SK-N-SH (cell line): ENCODE measurements around the gene NDUFS8. TPM values are rescaled to one million over a fixed set of nuclear protein-coding genes. Genes with fewer than 3 reads are reported as not detected.
A peak's percentile ranks its signal among the peaks of the same experiment; 100 is the strongest.
"Not testable (repeated sequence)": the region's sequence is repeated elsewhere in the genome, so short reads cannot be mapped to it uniquely, and the experiment has no call there.

Experiments
- CTCF ChIA-PET: fragments of 300-600, 350-600 bp; formaldehyde crosslinking; extraction: SDS; loops from one replicate; lab custom pipeline; 2021; lab: Yijun Ruan, JAX
- POLR2A ChIA-PET: fragments of 350-600 bp; sonication (Branson Sonifier 250); formaldehyde crosslinking; extraction: SDS; loops from one replicate; lab custom pipeline; 2020; ENCODE audit warnings: antibody characterized with exemption, inconsistent platforms; lab: Yijun Ruan, JAX
- DNase-seq: peaks from one replicate; pipeline ENCODE4 v3.0.0; 2012
- H2AFZ ChIP-seq: fragments of 200-600 bp; sonication (generic); 2 replicates; pipeline ENCODE4 v1.8.1; 2016; ENCODE audit warnings: antibody characterized with exemption, mild to moderate bottlenecking, low read depth
- H3F3A ChIP-seq: fragments of 200-600 bp; sonication (generic); replicated peaks from 2 replicates; pipeline ENCODE3; 2016; ENCODE audit warnings: antibody characterized with exemption, mild to moderate bottlenecking; ENCODE audit not compliant: insufficient read depth
- H3K27ac ChIP-seq, 2 experiments: fragments of 200-500 bp in 1 of 2; fragments of 200-600 bp in 1 of 2; sonication (Bioruptor generic) in 1 of 2; sonication (generic), shearing (Covaris generic) in 1 of 2; 2 replicates each; pipeline versions ENCODE4 v1.5.1 to v1.6.1; 2014 to 2016; ENCODE audit warnings: low read depth in 2 of 2, inconsistent platforms in 1 of 2, low read length in 1 of 2, mild to moderate bottlenecking in 1 of 2, mixed read lengths in 1 of 2
- H3K27me3 ChIP-seq: fragments of 200-600 bp; sonication (generic), shearing (Covaris generic); 2 replicates; pipeline ENCODE4 v1.6.1; 2016; ENCODE audit warnings: mixed run types; ENCODE audit not compliant: insufficient read depth
- H3K36me3 ChIP-seq, 2 experiments: fragments of 200-500 bp in 1 of 2; fragments of 200-600 bp in 1 of 2; sonication (Bioruptor generic) in 1 of 2; sonication (generic) in 1 of 2; replicated peaks in 1 of 2; 2 replicates each; pipeline versions ENCODE3 to v1.5.1; 2014 to 2016; ENCODE audit warnings: low read length in 1 of 2, mild to moderate bottlenecking in 1 of 2; ENCODE audit not compliant: insufficient read depth in 2 of 2, control insufficient read depth in 1 of 2
- H3K4me1 ChIP-seq, 2 experiments: fragments of 200-500 bp in 1 of 2; fragments of 200-600 bp in 1 of 2; sonication (Bioruptor generic) in 1 of 2; sonication (generic), shearing (Covaris generic) in 1 of 2; 2 replicates each; pipeline versions ENCODE4 v1.5.1 to v1.6.1; 2014 to 2016; ENCODE audit warnings: low read depth in 1 of 2, low read length in 1 of 2, mixed run types in 1 of 2; ENCODE audit not compliant: insufficient read depth in 2 of 2, control insufficient read depth in 1 of 2
- H3K4me2 ChIP-seq: fragments of 200-600 bp; sonication (generic), shearing (Covaris generic); 2 replicates; pipeline ENCODE4 v1.6.1; 2017; ENCODE audit warnings: mixed run types
- H3K4me3 ChIP-seq, 2 experiments: fragments of 200-500 bp in 1 of 2; fragments of 200-600 bp in 1 of 2; sonication (Bioruptor generic) in 1 of 2; sonication (generic), shearing (Covaris generic) in 1 of 2; 2 replicates each; pipeline versions ENCODE4 v1.5.1 to v1.8.1; 2014 to 2016; ENCODE audit warnings: low read depth in 2 of 2, inconsistent platforms in 1 of 2, low read length in 1 of 2, mild to moderate bottlenecking in 1 of 2, mixed read lengths in 1 of 2, moderate library complexity in 1 of 2
- H3K79me2 ChIP-seq: fragments of 200-600 bp; sonication (generic); 2 replicates; pipeline ENCODE4 v1.8.1; 2017; ENCODE audit warnings: mild to moderate bottlenecking; ENCODE audit not compliant: insufficient read depth
- H3K9ac ChIP-seq: fragments of 200-600 bp; sonication (generic); 2 replicates; pipeline ENCODE4 v1.6.1; 2017; ENCODE audit warnings: mixed run types
- H3K9me2 ChIP-seq: fragments of 200-600 bp; sonication (generic); 2 replicates; pipeline ENCODE4 v1.6.1; 2017; ENCODE audit warnings: mixed run types
- H3K9me3 ChIP-seq: fragments of 200-600 bp; sonication (generic); 2 replicates; pipeline ENCODE4 v1.6.1; 2017; ENCODE audit warnings: mixed run types, mild to moderate bottlenecking, moderate library complexity
- H4K20me1 ChIP-seq: fragments of 200-600 bp; sonication (generic); 2 replicates; pipeline ENCODE4 v1.6.1; 2017; ENCODE audit warnings: mild to moderate bottlenecking, mixed run types; ENCODE audit not compliant: insufficient read depth
- ELF1 ChIP-seq: IDR thresholded peaks from 2 replicates; pipeline ENCODE4 v1.4.0; 2012
- FOXJ3 ChIP-seq: sonication (generic); formaldehyde crosslinking; IDR thresholded peaks from 2 replicates; pipeline ENCODE4 v1.5.1; 2020; ENCODE audit warnings: mild to moderate bottlenecking, missing genetic modification reagents
- RXRA ChIP-seq: IDR thresholded peaks from 2 replicates; pipeline ENCODE4 v1.4.0; 2012; ENCODE audit warnings: low read depth, mild to moderate bottlenecking, borderline replicate concordance
- WGBS: methylation state at CpG from one replicate; pipeline ENCODE4 v1.1.6; 2017; ENCODE audit warnings: low lambda C conversion rate; 5-methylcytosine and 5-hydroxymethylcytosine counted together
- polyA plus RNA-seq, 3 experiments: library from polyadenylated mRNA; depleted of rRNA; stranded (reverse); fragments of >200 nt; gene quantifications; 2 replicates each; pipeline ENCODE4 v1.2.3, GENCODE V29; 2012
- TF ChIP-seq, protein P1 (sequence below): IDR thresholded peaks from 2 replicates; pipeline ENCODE4 v1.4.0; 2012; ENCODE audit warnings: low read depth, borderline replicate concordance

NDUFS8 gene
- polyA plus RNA-seq, 1 of the 3 experiments (the other 2 are of a cell fraction) = 123 TPM

- no peak overlapping the region for H3K27ac ChIP-seq
- H3K27me3 ChIP-seq = no peaks in the 10 kb centered on the region; the same call in 1 of the 2 replicates
- no peaks in the 10 kb centered on the region for H4K20me1 ChIP-seq
- peak; percentile 46 for DNase-seq
- H3K9me2 ChIP-seq = no peaks in the 10 kb centered on the region
- ChIA-PET CTCF (no interaction called here), POLR2A (no interaction called here)
- H3K9me3 ChIP-seq = no peaks in the 10 kb centered on the region
- H3K4me2 ChIP-seq = peak overlapping the region; percentile 82
- peak overlapping the region; percentile 50; the same call in 1 of the 2 replicates for H3K9ac ChIP-seq
- H3K4me1 ChIP-seq = peaks cover 0 to 2% of the 10 kb centered on the region in 2 experiments; a peak in 1 of 4 replicates
- no peaks in the 10 kb centered on the region for H3K79me2 ChIP-seq
- H3K36me3 ChIP-seq = no peaks in the 10 kb centered on the region
- H3K4me3 ChIP-seq = peak overlapping the region; percentile 55 to 68
- H2AFZ ChIP-seq = peak overlapping the region; percentile 81; the same call in 1 of the 2 replicates
- no peak for TF ChIP-seq RXRA
- TF ChIP-seq, protein P1, sequence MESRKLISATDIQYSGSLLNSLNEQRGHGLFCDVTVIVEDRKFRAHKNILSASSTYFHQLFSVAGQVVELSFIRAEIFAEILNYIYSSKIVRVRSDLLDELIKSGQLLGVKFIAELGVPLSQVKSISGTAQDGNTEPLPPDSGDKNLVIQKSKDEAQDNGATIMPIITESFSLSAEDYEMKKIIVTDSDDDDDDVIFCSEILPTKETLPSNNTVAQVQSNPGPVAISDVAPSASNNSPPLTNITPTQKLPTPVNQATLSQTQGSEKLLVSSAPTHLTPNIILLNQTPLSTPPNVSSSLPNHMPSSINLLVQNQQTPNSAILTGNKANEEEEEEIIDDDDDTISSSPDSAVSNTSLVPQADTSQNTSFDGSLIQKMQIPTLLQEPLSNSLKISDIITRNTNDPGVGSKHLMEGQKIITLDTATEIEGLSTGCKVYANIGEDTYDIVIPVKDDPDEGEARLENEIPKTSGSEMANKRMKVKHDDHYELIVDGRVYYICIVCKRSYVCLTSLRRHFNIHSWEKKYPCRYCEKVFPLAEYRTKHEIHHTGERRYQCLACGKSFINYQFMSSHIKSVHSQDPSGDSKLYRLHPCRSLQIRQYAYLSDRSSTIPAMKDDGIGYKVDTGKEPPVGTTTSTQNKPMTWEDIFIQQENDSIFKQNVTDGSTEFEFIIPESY = no peak
- no peak for TF ChIP-seq FOXJ3 (CRISPR knock-in tag)
- TF ChIP-seq ELF1 = no peak
- H3F3A ChIP-seq = no peaks in the 10 kb centered on the region
- 6% methylated on average over 9 of the region's 29 CpGs for whole genome bisulfite sequencing
These were observed 46.5 kb upstream of the NDUFS8 start for GRCh38 chr11:67983951-67984350.

DNA sequence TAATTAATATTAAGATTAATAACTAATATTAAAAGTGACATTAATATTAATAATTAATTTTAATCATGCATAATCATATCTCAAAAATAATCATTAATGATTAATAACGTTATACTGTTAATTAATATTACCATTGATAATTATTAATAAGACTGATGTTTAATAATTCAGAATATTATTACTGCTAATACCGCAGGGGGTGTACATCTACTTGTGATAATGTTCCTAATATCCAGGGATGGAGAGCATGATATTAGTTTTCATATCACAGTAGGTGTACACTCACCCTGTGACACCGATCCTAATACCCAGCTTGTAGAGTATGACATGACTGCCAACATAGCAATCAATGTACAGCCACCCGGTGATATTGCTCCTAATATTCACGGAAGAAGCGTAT lies 45.2 kb upstream of the NDUFS8 start:
- H3K9ac ChIP-seq, DNase-seq, H3K36me3 ChIP-seq, H3K4me1 ChIP-seq, H4K20me1 ChIP-seq, H3K27ac ChIP-seq, H2AFZ ChIP-seq, POLR2A ChIA-PET, H3K9me2 ChIP-seq, H3K4me2 ChIP-seq, H3K27me3 ChIP-seq, H3K4me3 ChIP-seq, CTCF ChIA-PET, H3F3A ChIP-seq, H3K9me3 ChIP-seq, H3K79me2 ChIP-seq: not testable (repeated sequence)
- WGBS = 60% methylated on average over 6 of the region's 6 CpGs

GRCh38 chr11:67990546-67991346 lies 39.7 kb upstream of the NDUFS8 start:
- H3K9ac ChIP-seq, H3K4me2 ChIP-seq, H3F3A ChIP-seq, H3K36me3 ChIP-seq, H3K4me3 ChIP-seq, H3K79me2 ChIP-seq, H4K20me1 ChIP-seq, H3K27me3 ChIP-seq, POLR2A ChIA-PET, H3K27ac ChIP-seq, H3K9me2 ChIP-seq, H3K9me3 ChIP-seq, CTCF ChIA-PET, H3K4me1 ChIP-seq, H2AFZ ChIP-seq: not testable (repeated sequence)
- WGBS = 95% methylated on average over 8 of the region's 58 CpGs
- DNase-seq = peak; percentile 19

DNA sequence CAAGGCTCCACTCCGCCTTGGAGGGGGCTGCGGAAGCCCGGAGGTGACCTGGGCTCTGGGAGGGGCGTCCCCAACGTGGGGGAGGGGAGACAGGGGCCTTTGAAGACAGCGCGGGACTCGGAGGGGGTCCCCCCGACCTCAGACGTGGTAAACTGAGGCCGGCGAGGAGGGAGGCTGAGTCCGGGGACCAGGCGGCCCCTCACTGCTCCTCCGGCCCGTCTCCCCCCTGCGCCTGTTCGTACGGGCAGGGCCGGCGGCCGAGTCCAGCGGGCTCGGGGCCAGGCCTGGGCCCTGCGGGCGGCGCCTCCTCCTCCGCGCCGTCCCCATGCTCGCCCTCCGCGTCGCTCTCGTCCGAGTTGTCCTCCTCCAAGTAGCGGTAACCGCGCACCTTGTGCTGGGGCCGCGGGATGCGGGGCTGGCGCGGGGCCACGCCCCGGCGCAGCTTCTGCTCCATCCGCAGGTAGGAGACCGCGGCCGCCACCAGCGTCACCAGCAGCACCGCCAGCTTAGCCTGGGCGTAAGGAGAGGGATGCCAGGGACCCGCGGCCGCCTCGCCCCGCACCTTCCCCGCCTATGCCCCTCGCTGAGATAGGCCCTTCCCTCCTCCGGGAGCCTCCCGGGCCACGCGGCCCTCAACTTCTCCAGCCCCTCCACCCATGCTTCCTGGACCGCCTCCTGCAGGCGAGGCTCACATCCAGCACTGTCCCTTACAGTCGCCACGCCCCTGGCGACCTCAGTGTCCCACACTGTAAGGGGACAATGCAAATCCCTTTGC lies 38.9 kb upstream of the NDUFS8 start:
- H2AFZ ChIP-seq, H3K9me3 ChIP-seq, H3K9ac ChIP-seq, H3K4me1 ChIP-seq, CTCF ChIA-PET, H3K4me2 ChIP-seq, H3K79me2 ChIP-seq, H3K36me3 ChIP-seq, DNase-seq, POLR2A ChIA-PET, H3K27ac ChIP-seq, H3K27me3 ChIP-seq, H3K9me2 ChIP-seq, H3F3A ChIP-seq, H3K4me3 ChIP-seq, H4K20me1 ChIP-seq: not testable (repeated sequence)
- 95% methylated on average over 43 of the region's 70 CpGs for WGBS
